Ovary (tissue), 9 donors: Measurements from ENCODE around the gene QSER1. TPM values are rescaled to one million over a fixed set of nuclear protein-coding genes. Genes with fewer than 3 reads are reported as not detected.

Experiments
- DNase-seq, 5 donors: peaks; one replicate each; pipeline ENCODE4 v3.0.0-alpha.2; 2019 to 2020
- H3K27ac ChIP-seq, 2 donors: fragments of 200-600 bp; one replicate each; pipeline versions ENCODE4 v1.5.1 to v1.8.0; 2019 to 2022
- H3K27me3 ChIP-seq: fragments of 200-600 bp; one replicate; pipeline ENCODE4 v1.8.0; 2022
- H3K36me3 ChIP-seq: fragments of 200-600 bp; sonication (generic); one replicate; pipeline ENCODE4 v1.5.1; 2019
- H3K4me1 ChIP-seq: one replicate; pipeline ENCODE4 v1.8.1; 2013; ENCODE audit warnings: mild to moderate bottlenecking, moderate library complexity; ENCODE audit not compliant: insufficient read depth
- H3K4me3 ChIP-seq: fragments of 200-600 bp; sonication (generic); one replicate; pipeline ENCODE4 v1.5.1; 2017
- H3K9me3 ChIP-seq, 2 donors: fragments of 200-600 bp in 1 of 2; sonication (generic) in 1 of 2; one replicate each; pipeline versions ENCODE4 v1.5.1 to v1.8.1; 2013 to 2019; ENCODE audit warnings: mild to moderate bottlenecking in 1 of 2, moderate library complexity in 1 of 2
- EP300 ChIP-seq: sonication (generic); formaldehyde crosslinking; IDR thresholded peaks from one replicate; pipeline ENCODE4 v1.6.1; 2017; ENCODE audit warnings: antibody characterized with exemption
- POLR2A ChIP-seq: fragments of 450-650 bp; IDR thresholded peaks from one replicate; pipeline ENCODE4 v1.6.1; 2017; ENCODE audit warnings: antibody characterized with exemption, mild to moderate bottlenecking, moderate library complexity
- WGBS, 3 donors: extraction: QIAGEN DNeasy Blood & Tissue Kit in 1 of 3; methylation state at CpG; one replicate each; pipeline versions ENCODE4 v1.1.5 to v1.1.7; 2013 to 2017; 5-methylcytosine and 5-hydroxymethylcytosine counted together
- intact Hi-C, 4 donors: fragments of 100-400 bp; cut with DNase I; formaldehyde crosslinking; loops; one replicate each; pipeline versions ENCODE4 v1.11.0 to v1.15.1; 2022 to 2023
- polyA plus RNA-seq, 2 donors: library from polyadenylated mRNA; stranded (reverse); fragments of 200-250 nt in 1 of 2; fragments of 350-450 nt in 1 of 2; fragmentation: Illumina TruSeq in 1 of 2; extraction: RNeasy Lipid Tissue Mini Kit (QIAGEN cat#74804) in 1 of 2; gene quantifications; one replicate each; pipeline ENCODE4 v1.2.3, GENCODE V29; 2013 to 2014
- total RNA-seq, 7 donors: library from RNA; depleted of rRNA in 2 of 7; stranded (reverse); fragments of >200 nt in 2 of 7; fragmentation: NEBNext Ultra II Directional in 3 of 7; extraction: Animal tissue kit (Norgen Biotek cat#: 25700) in 3 of 7; gene quantifications; one replicate each; pipeline versions ENCODE4 v1.1.0 to v1.2.4, GENCODE V29; 2016 to 2023
- TF ChIP-seq, protein P1 (sequence below), 3 donors: fragments of 450-650 bp in 2 of 3; fragments of 200-600 bp in 1 of 3; IDR thresholded peaks; one replicate each; pipeline versions ENCODE4 v1.5.1 to v1.8.0; 2016 to 2022; ENCODE audit warnings: antibody characterized with exemption in 3 of 3, mild to moderate bottlenecking in 1 of 3
- donor health status: DM: no; HTN: no; CAD: no; lungs with moderate emphysema.
- donor health status: DM: no; HTN: no; CAD: no.
- donor health status: Bipolar disorder and iron deficiency.
- donor health status: DM: yes; HTN: yes; CAD: no.
- donor health status: DM: no; HTN: no; CAD: no.
- donor health status: DM: yes; HTN: yes; CAD: no.

Gene QSER1
- total and polyA plus RNA-seq, 9 donors, result 7.4 to 50.1 (median 36.5) TPM

- intact Hi-C loops, result no loop called here
- no peak for DNase-seq
- Histone ChIP-seq H3K36me3 (no peaks in the 10 kb centered on the region), H3K9me3 (no peaks in the 10 kb centered on the region), H3K4me3 (no peak overlapping the region), H3K27ac (no peak overlapping the region), H3K4me1 (no peaks in the 10 kb centered on the region), H3K27me3 (no peaks in the 10 kb centered on the region)
- 84 to 87% (median 85%) methylated on average over 8 of the region's 8 CpGs for WGBS, 3 donors
- TF ChIP-seq, protein P1, sequence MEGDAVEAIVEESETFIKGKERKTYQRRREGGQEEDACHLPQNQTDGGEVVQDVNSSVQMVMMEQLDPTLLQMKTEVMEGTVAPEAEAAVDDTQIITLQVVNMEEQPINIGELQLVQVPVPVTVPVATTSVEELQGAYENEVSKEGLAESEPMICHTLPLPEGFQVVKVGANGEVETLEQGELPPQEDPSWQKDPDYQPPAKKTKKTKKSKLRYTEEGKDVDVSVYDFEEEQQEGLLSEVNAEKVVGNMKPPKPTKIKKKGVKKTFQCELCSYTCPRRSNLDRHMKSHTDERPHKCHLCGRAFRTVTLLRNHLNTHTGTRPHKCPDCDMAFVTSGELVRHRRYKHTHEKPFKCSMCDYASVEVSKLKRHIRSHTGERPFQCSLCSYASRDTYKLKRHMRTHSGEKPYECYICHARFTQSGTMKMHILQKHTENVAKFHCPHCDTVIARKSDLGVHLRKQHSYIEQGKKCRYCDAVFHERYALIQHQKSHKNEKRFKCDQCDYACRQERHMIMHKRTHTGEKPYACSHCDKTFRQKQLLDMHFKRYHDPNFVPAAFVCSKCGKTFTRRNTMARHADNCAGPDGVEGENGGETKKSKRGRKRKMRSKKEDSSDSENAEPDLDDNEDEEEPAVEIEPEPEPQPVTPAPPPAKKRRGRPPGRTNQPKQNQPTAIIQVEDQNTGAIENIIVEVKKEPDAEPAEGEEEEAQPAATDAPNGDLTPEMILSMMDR (IDR thresholded peaks at IDR 0.05), result no peak
- TF ChIP-seq EP300 (no peak), POLR2A (no peak)
These were observed 109.3 kb downstream of the QSER1 start for GRCh38 chr11:33001751-33002542.

GRCh38 chr11:33005175-33005574 is 112.6 kb downstream of the QSER1 start:
- 59 to 66% (median 63%) methylated on average over 2 of the region's 2 CpGs for WGBS, 3 donors
- intact Hi-C loops, result no loop called here
- no peaks in the 10 kb centered on the region for H3K4me1 ChIP-seq

DNA sequence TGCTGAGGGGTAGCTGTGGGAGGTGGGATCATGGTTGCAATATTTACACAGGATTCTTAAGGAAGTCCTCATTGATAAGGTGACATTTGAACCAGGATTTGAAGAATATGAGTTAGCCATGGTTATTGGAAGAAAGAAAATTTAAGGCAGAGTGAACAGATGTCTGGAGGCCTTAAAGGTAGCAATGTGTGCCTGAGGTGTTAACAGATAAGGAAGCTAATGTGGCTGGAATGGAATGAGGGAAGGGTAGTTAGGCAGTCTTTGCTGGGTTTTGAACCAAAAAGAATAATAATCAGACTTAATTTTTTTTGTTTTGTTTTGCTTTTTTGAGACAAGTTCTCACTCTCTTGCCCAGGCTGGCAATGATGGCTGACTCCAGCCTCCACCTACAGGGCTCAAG is 113.4 kb downstream of the QSER1 start:
- intact Hi-C loops, result no loop called here
- TF ChIP-seq POLR2A (no peak), EP300 (no peak)
- TF ChIP-seq, protein P1 (IDR thresholded peaks at IDR 0.05), result no peak
- DNase-seq, result no peak

More at GRCh38 chr11:33005175-33005574, 112.6 kb downstream of the QSER1 start:
- Histone ChIP-seq H3K36me3 (no peaks in the 10 kb centered on the region), H3K27ac (no peak overlapping the region), H3K9me3 (no peaks in the 10 kb centered on the region), H3K27me3 (no peaks in the 10 kb centered on the region), H3K4me3 (no peak overlapping the region)
- no peak for DNase-seq
- TF ChIP-seq, protein P1 (IDR thresholded peaks at IDR 0.05), result no peak
- TF ChIP-seq EP300 (no peak), POLR2A (no peak)

DNA sequence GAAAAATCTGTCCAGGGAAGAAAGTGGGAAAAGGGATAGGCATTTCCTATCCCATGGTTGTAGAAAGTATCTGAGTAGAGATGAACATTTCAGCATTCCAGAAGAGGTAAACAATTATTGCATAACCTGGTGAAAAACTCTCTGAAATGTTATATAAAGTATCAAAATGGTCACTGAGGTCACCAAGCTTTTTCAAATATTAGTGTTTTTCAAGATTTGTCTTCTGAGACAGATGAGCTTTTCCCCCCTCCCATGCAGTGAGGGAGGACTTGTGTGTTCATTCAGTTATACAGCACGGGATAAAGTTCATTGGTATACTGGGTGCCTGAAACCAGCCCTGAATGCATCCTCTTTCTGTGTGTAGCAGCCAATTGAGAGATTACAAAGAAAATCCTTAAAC is 121.1 kb downstream of the QSER1 start:
- DNase-seq, result no peak
- Histone ChIP-seq H3K9me3 (no peaks in the 10 kb centered on the region), H3K4me3 (no peak overlapping the region), H3K4me1 (peaks cover 3% of the 10 kb centered on the region), H3K36me3 (no peaks in the 10 kb centered on the region), H3K27ac (no peak overlapping the region), H3K27me3 (no peaks in the 10 kb centered on the region)
- TF ChIP-seq POLR2A (no peak), EP300 (no peak)
- TF ChIP-seq, protein P1 (IDR thresholded peaks at IDR 0.05), result no peak
- intact Hi-C loops, result no loop called here
- 19 to 31% (median 20%) methylated on average over 1 of the region's 1 CpG for WGBS, 3 donors

More for the DNA sequence above, 113.4 kb downstream of the QSER1 start:
- H3K4me3 ChIP-seq, result no peak overlapping the region
- no peaks in the 10 kb centered on the region for H3K4me1 ChIP-seq
- no peaks in the 10 kb centered on the region for H3K9me3 ChIP-seq
- no peak overlapping the region for H3K27ac ChIP-seq
- no peaks in the 10 kb centered on the region for H3K36me3 ChIP-seq
- H3K27me3 ChIP-seq, result no peaks in the 10 kb centered on the region
